Measurements from ENCODE around the gene MAPKAPK3. TPM values are rescaled to one million over a fixed set of nuclear protein-coding genes. Genes with fewer than 3 reads are reported as not detected.

Gene MAPKAPK3
- 88.2 and 99.5 TPM in 2 replicates for total RNA-seq (2021)
- Bru-seq, nascent RNA = percentile 64 among the genes with signal in this experiment
- percentile 63 among the genes with signal in this experiment for BruChase-seq, experiment 1, labeled RNA remaining after a 2-hour chase
- percentile 75 among the genes with signal in this experiment for BruChase-seq, experiment 2, labeled RNA remaining after a 6-hour chase
- long read RNA-seq, transcript MAPKAPK3-201 (11 exons, 2,500 nt) = major isoform, 63 of 128 reads
- long read RNA-seq, transcript MAPKAPK3-208 (11 exons, 2,563 nt) = minor isoform, 28 of 128 reads
- long read RNA-seq, partial matches to known transcripts = 21 of 128 reads
- long read RNA-seq, other reads (novel, unspliced or antisense) = 16 of 128 reads

DNA sequence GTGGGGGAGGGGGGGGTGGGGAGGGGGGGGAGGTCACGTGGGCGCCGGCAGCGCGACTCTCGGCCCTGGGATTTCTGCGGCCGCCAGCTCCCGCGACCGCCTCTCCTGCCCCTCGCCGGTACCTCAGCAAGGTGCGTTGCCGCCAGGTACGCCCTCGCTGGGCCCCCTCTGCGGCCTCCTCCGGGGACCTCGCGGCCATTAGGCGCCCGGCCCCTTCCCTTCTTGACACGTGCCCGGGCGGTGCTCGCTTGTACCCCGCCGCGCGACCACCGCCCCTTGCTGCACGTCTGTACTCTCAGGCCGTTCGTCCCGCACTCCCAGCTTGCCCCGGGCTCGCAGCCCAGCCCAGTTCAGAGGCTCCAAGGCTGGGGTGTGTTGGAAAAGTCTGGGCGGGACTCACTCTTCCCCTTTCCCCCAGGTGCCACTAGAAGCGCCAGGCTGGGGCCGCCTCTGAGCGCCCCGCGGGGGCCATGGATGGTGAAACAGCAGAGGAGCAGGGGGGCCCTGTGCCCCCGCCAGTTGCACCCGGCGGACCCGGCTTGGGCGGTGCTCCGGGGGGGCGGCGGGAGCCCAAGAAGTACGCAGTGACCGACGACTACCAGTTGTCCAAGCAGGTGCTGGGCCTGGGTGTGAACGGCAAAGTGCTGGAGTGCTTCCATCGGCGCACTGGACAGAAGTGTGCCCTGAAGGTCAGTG, at the start of gene MAPKAPK3:
MAPKAPK3 (plus strand) TSS at position 56 of the 696 bp plus-strand sequence; CDS start at position 471, 415 bp downstream.
- ChIA-PET CTCF (interaction anchor here (0.6 to 1.7 kb wide), 7 partner anchors 9 to 1053 kb away, joined by 3 to 16 read pairs (median 7); partner anchors contain the start of genes HEMK1 and MANF), POLR2A (ENCODE audit: unreplicated experiment) (interaction anchor here (0.6 to 1.3 kb wide), 3 partner anchors 407 to 855 kb away, joined by 4 to 11 read pairs (median 5); no protein-coding TSS in a partner anchor)
- intact Hi-C loops (cut with micrococcal nuclease; ENCODE audit: unreplicated experiment) = loop anchor here (2.0 to 5.0 kb wide), 5 partner anchors 190 to 1066 kb away; no protein-coding TSS in a partner anchor
- Histone ChIP-seq H3K36me3 (ENCODE audit: low read depth) (peaks cover 5% of the 10 kb centered on the region; the same call in 1 of the 2 replicates), H3K27me3 (ENCODE audit: insufficient read depth, low read depth) (no peaks in the 10 kb centered on the region), H3K4me3 (peak within 1 kb of the TSS; percentile 60), H3K9me2 (ENCODE audit: insufficient read depth) (no peaks in the 10 kb centered on the region), H3K79me2 (ENCODE audit: low read depth) (peaks cover 40% of the 10 kb centered on the region), H3K4me2 (peak within 1 kb of the TSS; percentile 89), H4K20me1 (ENCODE audit: insufficient read depth) (no peaks in the 10 kb centered on the region), H3F3A (ENCODE audit: insufficient read depth, low read depth) (peaks cover 11% of the 10 kb centered on the region; the same call in 1 of the 2 replicates), H3K27ac (peak within 1 kb of the TSS; percentile 78), H2AFZ (peak within 1 kb of the TSS; percentile 89), H3K4me1 (replicated peaks; ENCODE audit: insufficient read depth) (peaks cover 36% of the 10 kb centered on the region), H3K9me3 (ENCODE audit: insufficient read depth, low read depth) (no peaks in the 10 kb centered on the region)
- BruUV-seq (replicated peaks) = TSS peak; percentile 11
- TF ChIP-seq EZH2 (IDR thresholded peaks at IDR 0.05; ENCODE audit: low read depth) = no peak
- TF ChIP-seq, protein P1, sequence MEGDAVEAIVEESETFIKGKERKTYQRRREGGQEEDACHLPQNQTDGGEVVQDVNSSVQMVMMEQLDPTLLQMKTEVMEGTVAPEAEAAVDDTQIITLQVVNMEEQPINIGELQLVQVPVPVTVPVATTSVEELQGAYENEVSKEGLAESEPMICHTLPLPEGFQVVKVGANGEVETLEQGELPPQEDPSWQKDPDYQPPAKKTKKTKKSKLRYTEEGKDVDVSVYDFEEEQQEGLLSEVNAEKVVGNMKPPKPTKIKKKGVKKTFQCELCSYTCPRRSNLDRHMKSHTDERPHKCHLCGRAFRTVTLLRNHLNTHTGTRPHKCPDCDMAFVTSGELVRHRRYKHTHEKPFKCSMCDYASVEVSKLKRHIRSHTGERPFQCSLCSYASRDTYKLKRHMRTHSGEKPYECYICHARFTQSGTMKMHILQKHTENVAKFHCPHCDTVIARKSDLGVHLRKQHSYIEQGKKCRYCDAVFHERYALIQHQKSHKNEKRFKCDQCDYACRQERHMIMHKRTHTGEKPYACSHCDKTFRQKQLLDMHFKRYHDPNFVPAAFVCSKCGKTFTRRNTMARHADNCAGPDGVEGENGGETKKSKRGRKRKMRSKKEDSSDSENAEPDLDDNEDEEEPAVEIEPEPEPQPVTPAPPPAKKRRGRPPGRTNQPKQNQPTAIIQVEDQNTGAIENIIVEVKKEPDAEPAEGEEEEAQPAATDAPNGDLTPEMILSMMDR (conservative IDR thresholded peaks at IDR 0.05) = no peak; the same call in 1 of the 2 replicates
- DNase-seq = peak in 1 of 2 experiments; percentile 44

DNA sequence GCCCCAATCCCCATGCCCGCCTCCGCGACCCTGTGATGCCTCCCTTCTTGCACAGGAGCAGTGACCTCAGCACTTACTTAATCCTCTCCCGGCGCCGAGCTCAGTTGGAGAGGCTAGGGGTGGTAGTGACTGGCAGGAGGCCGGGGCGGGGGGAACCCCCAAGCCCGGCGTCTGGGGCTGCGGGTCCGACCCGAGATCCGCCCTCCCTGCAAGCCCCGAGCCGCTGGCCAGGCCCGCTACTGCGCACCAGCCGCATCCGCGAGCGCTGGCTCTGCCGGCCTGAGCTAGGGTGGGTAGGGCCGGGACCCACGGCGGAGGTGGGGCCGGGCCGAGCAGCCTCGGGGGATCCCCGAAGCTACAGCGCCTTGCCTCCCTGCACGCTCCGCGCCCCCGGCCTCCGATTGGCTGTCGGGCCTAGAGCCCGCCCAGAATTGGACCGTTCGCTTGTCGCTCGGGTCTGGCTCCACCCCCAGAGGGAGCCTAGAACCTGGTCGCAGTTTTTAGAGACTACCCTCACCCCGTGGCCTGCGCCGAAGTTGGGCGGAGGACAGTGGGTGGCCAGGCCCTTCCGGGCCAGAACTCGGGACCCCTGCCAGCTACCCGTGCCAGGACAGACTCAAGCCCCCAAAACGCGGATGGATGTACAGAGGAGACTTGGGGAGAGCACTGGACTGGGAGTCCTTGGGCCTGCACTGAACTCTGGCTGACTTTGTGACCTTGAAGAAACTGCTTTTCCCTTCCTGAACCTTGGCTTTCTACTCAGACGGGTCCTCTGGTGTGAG, 49.4 kb upstream of the MAPKAPK3 start, which contains the start of gene C3orf18:
C3orf18 (minus strand) TSS at position 362 of the 782 bp plus-strand sequence. CDS start 2,048 bp downstream, outside the sequence.
- peak within 1 kb of the TSS; percentile 77 for H2AFZ ChIP-seq
- H3K4me1 ChIP-seq (replicated peaks; ENCODE audit: insufficient read depth) = peaks cover 13% of the 10 kb centered on the region
- POLR2A ChIA-PET (ENCODE audit: unreplicated experiment) = interaction anchor here (0.6 kb wide), 2 partner anchors 22 to 44 kb away, joined by 6 read pairs; partner anchors contain the start of gene CISH
- peak within 1 kb of the TSS; percentile 88 for H3K4me2 ChIP-seq
- TF ChIP-seq EZH2 (IDR thresholded peaks at IDR 0.05; ENCODE audit: low read depth) = no peak
- TF ChIP-seq, protein P1 (conservative IDR thresholded peaks at IDR 0.05) = no peak
- H3K79me2 ChIP-seq (ENCODE audit: low read depth) = peaks cover 11% of the 10 kb centered on the region; the same call in 1 of the 2 replicates
- H3K9me3 ChIP-seq (ENCODE audit: insufficient read depth, low read depth) = no peaks in the 10 kb centered on the region
- no peaks in the 10 kb centered on the region for H3K27me3 ChIP-seq (ENCODE audit: insufficient read depth, low read depth)
- no peak within 1 kb of the TSS for H3K27ac ChIP-seq
- peaks cover 10% of the 10 kb centered on the region; the same call in 1 of the 2 replicates for H3F3A ChIP-seq (ENCODE audit: insufficient read depth, low read depth)
- no TSS peak for BruUV-seq (replicated peaks)
- intact Hi-C loops (cut with micrococcal nuclease; ENCODE audit: unreplicated experiment) = no loop called here
- H4K20me1 ChIP-seq (ENCODE audit: insufficient read depth) = no peaks in the 10 kb centered on the region
- H3K4me3 ChIP-seq = peak within 1 kb of the TSS; percentile 94; the same call in 1 of the 2 replicates
- H3K9me2 ChIP-seq (ENCODE audit: insufficient read depth) = no peaks in the 10 kb centered on the region
- CTCF ChIA-PET = interaction anchor here (0.6 kb wide), 1 partner anchor 341 kb away, joined by 8 read pairs; no protein-coding TSS in a partner anchor
- peak; percentile 60 to 89 for DNase-seq
- no peaks in the 10 kb centered on the region for H3K36me3 ChIP-seq (ENCODE audit: low read depth)
